Measurements from ENCODE around the gene DSCAM.

The DSCAM gene

DNA sequence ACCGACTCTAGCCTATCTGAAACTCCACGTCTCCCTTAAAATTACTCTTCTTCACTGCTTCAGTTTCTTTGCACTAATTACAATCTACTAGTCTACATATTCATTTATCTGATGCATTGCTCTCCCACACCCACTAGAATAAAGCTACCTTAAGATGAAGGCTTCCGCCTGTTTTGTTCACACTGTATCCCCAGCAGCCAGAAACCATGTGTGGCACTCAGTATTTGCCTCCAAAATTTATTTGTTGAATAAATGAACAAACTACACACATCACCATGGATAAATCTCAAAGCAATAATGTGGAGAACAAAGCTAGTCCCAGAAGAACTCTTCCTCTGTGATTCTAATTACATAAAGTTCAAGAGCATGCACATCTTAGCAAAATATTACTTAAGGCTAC, 95.7 kb downstream of the DSCAM start:
- Histone ChIP-seq H3K79me2 (ENCODE audit: control insufficient read depth, insufficient read depth, low read length) (no peaks in the 10 kb centered on the region), H3K4ac (ENCODE audit: low read depth, low read length) (no peak overlapping the region), H2BK15ac (replicated peaks; ENCODE audit: low read depth) (no peak overlapping the region), H3K27ac (ENCODE audit: low read depth, low read length) (no peak overlapping the region), H3K56ac (ENCODE audit: low read length) (no peak overlapping the region), H3K4me3 (ENCODE audit: low read length) (no peak overlapping the region), H3K9ac (ENCODE audit: low read length) (no peak overlapping the region), H3K36me3 (ENCODE audit: control insufficient read depth, insufficient read depth, low read length) (no peaks in the 10 kb centered on the region), H3K4me1 (ENCODE audit: control insufficient read depth, low read depth, low read length) (peaks cover 2% of the 10 kb centered on the region), H3K27me3 (ENCODE audit: insufficient read depth, low read length, poor library complexity) (no peaks in the 10 kb centered on the region), H2BK5ac (ENCODE audit: low read length) (no peak overlapping the region), H4K5ac (ENCODE audit: low read length) (no peak overlapping the region), H3K23ac (ENCODE audit: low read length) (no peak overlapping the region), H4K8ac (ENCODE audit: low read depth, low read length) (no peak overlapping the region), H2BK120ac (ENCODE audit: low read depth, low read length) (no peak overlapping the region), H3K79me1 (ENCODE audit: low read length) (no peaks in the 10 kb centered on the region), H2AK5ac (ENCODE audit: low read length) (no peak overlapping the region), H3K4me2 (ENCODE audit: low read length) (no peak overlapping the region), H3K18ac (ENCODE audit: low read length) (no peak overlapping the region)
- no peak for DNase-seq
- WGBS (ENCODE audit: extremely low coverage, insufficient coverage, low lambda C conversion rate): no CpG with 5 or more reads among the region's 3 CpGs

DNA sequence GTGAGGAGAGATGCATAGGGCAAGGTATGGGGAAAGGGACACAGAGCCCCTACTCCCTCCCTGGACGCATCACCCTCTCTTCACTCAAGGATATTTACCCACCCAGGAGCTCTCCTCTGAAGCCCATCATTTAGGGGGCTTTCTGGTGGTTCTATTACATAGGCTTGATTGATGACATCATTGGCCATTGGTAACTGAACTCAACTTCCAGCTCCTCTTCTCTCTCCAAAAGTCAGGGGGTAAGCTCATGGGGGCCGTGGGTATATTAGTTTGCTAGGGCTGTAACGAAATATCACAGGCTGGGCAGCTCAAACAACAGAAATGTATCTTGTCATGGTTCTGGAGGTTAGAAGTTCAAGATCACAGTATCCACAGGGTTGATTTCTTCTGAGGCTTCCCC, 110.8 kb downstream of the DSCAM start:
- Histone ChIP-seq H3K56ac (ENCODE audit: low read length) (no peak overlapping the region), H2BK120ac (ENCODE audit: low read depth, low read length) (no peak overlapping the region), H3K9ac (ENCODE audit: low read length) (no peak overlapping the region), H3K79me2 (ENCODE audit: control insufficient read depth, insufficient read depth, low read length) (no peaks in the 10 kb centered on the region), H3K36me3 (ENCODE audit: control insufficient read depth, insufficient read depth, low read length) (no peaks in the 10 kb centered on the region), H3K4ac (ENCODE audit: low read depth, low read length) (no peak overlapping the region), H3K4me2 (ENCODE audit: low read length) (no peak overlapping the region), H3K18ac (ENCODE audit: low read length) (no peak overlapping the region), H3K4me3 (ENCODE audit: low read length) (no peak overlapping the region), H3K27ac (ENCODE audit: low read depth, low read length) (no peak overlapping the region), H3K4me1 (ENCODE audit: control insufficient read depth, low read depth, low read length) (no peaks in the 10 kb centered on the region), H3K27me3 (ENCODE audit: insufficient read depth, low read length, poor library complexity) (no peaks in the 10 kb centered on the region), H2BK5ac (ENCODE audit: low read length) (no peak overlapping the region), H2BK15ac (replicated peaks; ENCODE audit: low read depth) (no peak overlapping the region), H3K23ac (ENCODE audit: low read length) (no peak overlapping the region), H3K79me1 (ENCODE audit: low read length) (no peaks in the 10 kb centered on the region), H2AK5ac (ENCODE audit: low read length) (no peak overlapping the region), H4K8ac (ENCODE audit: low read depth, low read length) (no peak overlapping the region), H4K5ac (ENCODE audit: low read length) (no peak overlapping the region)
- DNase-seq: no peak
- whole genome bisulfite sequencing (ENCODE audit: extremely low coverage, insufficient coverage, low lambda C conversion rate): no CpG with 5 or more reads among the region's 3 CpGs

GRCh38 chr21:40733024-40733397, 113.9 kb downstream of the DSCAM start:
- no peak overlapping the region for H3K9ac ChIP-seq (ENCODE audit: low read length)
- no peaks in the 10 kb centered on the region for H3K79me2 ChIP-seq (ENCODE audit: control insufficient read depth, insufficient read depth, low read length)
- H3K4me2 ChIP-seq (ENCODE audit: low read length): no peak overlapping the region
- no peak overlapping the region for H2BK5ac ChIP-seq (ENCODE audit: low read length)
- H3K27me3 ChIP-seq (ENCODE audit: insufficient read depth, low read length, poor library complexity): no peaks in the 10 kb centered on the region
- H3K18ac ChIP-seq (ENCODE audit: low read length): no peak overlapping the region
- H3K56ac ChIP-seq (ENCODE audit: low read length): no peak overlapping the region
- no peak overlapping the region for H3K4me3 ChIP-seq (ENCODE audit: low read length)
- H4K8ac ChIP-seq (ENCODE audit: low read depth, low read length): no peak overlapping the region
- H3K27ac ChIP-seq (ENCODE audit: low read depth, low read length): no peak overlapping the region
- no peak overlapping the region for H3K4ac ChIP-seq (ENCODE audit: low read depth, low read length)
- no peak overlapping the region for H3K23ac ChIP-seq (ENCODE audit: low read length)
- no peak overlapping the region for H4K5ac ChIP-seq (ENCODE audit: low read length)
- H2BK15ac ChIP-seq (replicated peaks; ENCODE audit: low read depth): no peak overlapping the region
- no CpG with 5 or more reads among the region's 3 CpGs for WGBS (ENCODE audit: extremely low coverage, insufficient coverage, low lambda C conversion rate)
- no peaks in the 10 kb centered on the region for H3K79me1 ChIP-seq (ENCODE audit: low read length)
- H2BK120ac ChIP-seq (ENCODE audit: low read depth, low read length): no peak overlapping the region
- no peak overlapping the region for H2AK5ac ChIP-seq (ENCODE audit: low read length)
- no peak for DNase-seq
- no peaks in the 10 kb centered on the region for H3K4me1 ChIP-seq (ENCODE audit: control insufficient read depth, low read depth, low read length)
- H3K36me3 ChIP-seq (ENCODE audit: control insufficient read depth, insufficient read depth, low read length): no peaks in the 10 kb centered on the region

DNA sequence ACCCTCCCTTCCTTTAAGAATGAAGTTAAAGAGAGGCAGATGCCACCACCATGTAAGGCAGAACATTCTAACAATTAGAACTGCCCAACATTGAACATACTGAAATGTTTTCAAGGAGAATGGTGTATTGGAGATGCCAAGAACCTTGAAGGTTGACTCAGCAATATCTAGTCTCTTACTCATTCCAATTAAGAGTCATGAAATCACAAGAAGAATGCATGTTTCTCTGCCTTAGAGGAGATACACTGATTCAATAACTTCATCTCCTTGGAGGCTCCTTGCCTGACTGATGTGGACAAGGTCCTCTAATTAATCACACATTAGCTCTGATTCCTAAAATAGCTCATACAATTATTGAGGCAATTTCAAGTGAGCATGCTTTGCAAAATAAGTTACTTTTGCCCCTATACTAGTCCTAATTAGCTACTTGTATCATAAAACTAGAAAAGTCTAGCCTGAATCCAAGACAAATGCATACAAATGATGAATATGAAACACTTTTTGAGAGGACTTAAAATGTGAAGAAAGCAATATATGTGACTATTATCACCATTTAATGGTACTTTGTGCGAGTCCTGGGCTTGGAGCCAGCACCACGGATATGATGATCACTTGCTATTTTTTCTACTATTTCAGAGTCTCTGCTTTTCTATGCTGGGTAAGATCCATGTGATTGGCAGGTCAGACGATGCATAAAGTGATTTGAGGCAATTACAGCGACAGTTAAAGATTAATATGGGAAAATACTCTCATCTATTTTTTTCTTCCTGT, 114.5 kb downstream of the DSCAM start:
- H3K9ac ChIP-seq (ENCODE audit: low read length): no peak overlapping the region
- no peak overlapping the region for H2BK15ac ChIP-seq (replicated peaks; ENCODE audit: low read depth)
- H2AK5ac ChIP-seq (ENCODE audit: low read length): no peak overlapping the region
- DNase-seq: no peak
- H3K27me3 ChIP-seq (ENCODE audit: insufficient read depth, low read length, poor library complexity): no peaks in the 10 kb centered on the region
- H3K4me2 ChIP-seq (ENCODE audit: low read length): no peak overlapping the region
- H3K23ac ChIP-seq (ENCODE audit: low read length): no peak overlapping the region
- no peak overlapping the region for H2BK120ac ChIP-seq (ENCODE audit: low read depth, low read length)
- H3K36me3 ChIP-seq (ENCODE audit: control insufficient read depth, insufficient read depth, low read length): no peaks in the 10 kb centered on the region
- H4K8ac ChIP-seq (ENCODE audit: low read depth, low read length): no peak overlapping the region
- H3K56ac ChIP-seq (ENCODE audit: low read length): no peak overlapping the region
- H3K79me2 ChIP-seq (ENCODE audit: control insufficient read depth, insufficient read depth, low read length): no peaks in the 10 kb centered on the region
- H3K27ac ChIP-seq (ENCODE audit: low read depth, low read length): no peak overlapping the region
- H3K4me1 ChIP-seq (ENCODE audit: control insufficient read depth, low read depth, low read length): no peaks in the 10 kb centered on the region
- no peak overlapping the region for H3K4ac ChIP-seq (ENCODE audit: low read depth, low read length)
- H2BK5ac ChIP-seq (ENCODE audit: low read length): no peak overlapping the region
- no peak overlapping the region for H3K4me3 ChIP-seq (ENCODE audit: low read length)
- no peak overlapping the region for H4K5ac ChIP-seq (ENCODE audit: low read length)
- WGBS (ENCODE audit: extremely low coverage, insufficient coverage, low lambda C conversion rate): no CpG with 5 or more reads among the region's 4 CpGs
- no peaks in the 10 kb centered on the region for H3K79me1 ChIP-seq (ENCODE audit: low read length)
- no peak overlapping the region for H3K18ac ChIP-seq (ENCODE audit: low read length)

- no peak overlapping the region for H2BK120ac ChIP-seq (ENCODE audit: low read depth, low read length)
- H2BK5ac ChIP-seq (ENCODE audit: low read length): no peak overlapping the region
- H2BK15ac ChIP-seq (replicated peaks; ENCODE audit: low read depth): no peak overlapping the region
- H3K18ac ChIP-seq (ENCODE audit: low read length): no peak overlapping the region
- no peak overlapping the region for H3K23ac ChIP-seq (ENCODE audit: low read length)
- no peak for DNase-seq
- H3K56ac ChIP-seq (ENCODE audit: low read length): no peak overlapping the region
- no peak overlapping the region for H3K4me2 ChIP-seq (ENCODE audit: low read length)
- no peak overlapping the region for H2AK5ac ChIP-seq (ENCODE audit: low read length)
- H3K27ac ChIP-seq (ENCODE audit: low read depth, low read length): no peak overlapping the region
- H4K5ac ChIP-seq (ENCODE audit: low read length): no peak overlapping the region
- no peak overlapping the region for H3K4me3 ChIP-seq (ENCODE audit: low read length)
- no peaks in the 10 kb centered on the region for H3K27me3 ChIP-seq (ENCODE audit: insufficient read depth, low read length, poor library complexity)
- no peaks in the 10 kb centered on the region for H3K79me2 ChIP-seq (ENCODE audit: control insufficient read depth, insufficient read depth, low read length)
- H3K9ac ChIP-seq (ENCODE audit: low read length): no peak overlapping the region
- H3K4ac ChIP-seq (ENCODE audit: low read depth, low read length): no peak overlapping the region
- no peaks in the 10 kb centered on the region for H3K79me1 ChIP-seq (ENCODE audit: low read length)
- no peak overlapping the region for H4K8ac ChIP-seq (ENCODE audit: low read depth, low read length)
- H3K36me3 ChIP-seq (ENCODE audit: control insufficient read depth, insufficient read depth, low read length): no peaks in the 10 kb centered on the region
- no CpG with 5 or more reads among the region's 1 CpG for WGBS (ENCODE audit: extremely low coverage, insufficient coverage, low lambda C conversion rate)
- no peaks in the 10 kb centered on the region for H3K4me1 ChIP-seq (ENCODE audit: control insufficient read depth, low read depth, low read length)
These were observed 115.8 kb downstream of the DSCAM start for GRCh38 chr21:40731206-40731605.

- WGBS (ENCODE audit: extremely low coverage, insufficient coverage, low lambda C conversion rate): no CpG with 5 or more reads among the region's 7 CpGs
- no peak for DNase-seq
- H3K9ac ChIP-seq (ENCODE audit: low read length): no peak overlapping the region
- no peaks in the 10 kb centered on the region for H3K27me3 ChIP-seq (ENCODE audit: insufficient read depth, low read length, poor library complexity)
- H2BK120ac ChIP-seq (ENCODE audit: low read depth, low read length): no peak overlapping the region
- no peak overlapping the region for H3K4me3 ChIP-seq (ENCODE audit: low read length)
- H3K23ac ChIP-seq (ENCODE audit: low read length): no peak overlapping the region
- H3K36me3 ChIP-seq (ENCODE audit: control insufficient read depth, insufficient read depth, low read length): no peaks in the 10 kb centered on the region
- H2AK5ac ChIP-seq (ENCODE audit: low read length): no peak overlapping the region
- no peak overlapping the region for H3K4ac ChIP-seq (ENCODE audit: low read depth, low read length)
- H3K18ac ChIP-seq (ENCODE audit: low read length): no peak overlapping the region
- H3K27ac ChIP-seq (ENCODE audit: low read depth, low read length): no peak overlapping the region
- no peak overlapping the region for H2BK15ac ChIP-seq (replicated peaks; ENCODE audit: low read depth)
- no peaks in the 10 kb centered on the region for H3K79me1 ChIP-seq (ENCODE audit: low read length)
- H3K56ac ChIP-seq (ENCODE audit: low read length): no peak overlapping the region
- H3K4me2 ChIP-seq (ENCODE audit: low read length): no peak overlapping the region
- no peaks in the 10 kb centered on the region for H3K79me2 ChIP-seq (ENCODE audit: control insufficient read depth, insufficient read depth, low read length)
- H3K4me1 ChIP-seq (ENCODE audit: control insufficient read depth, low read depth, low read length): no peaks in the 10 kb centered on the region
- H4K8ac ChIP-seq (ENCODE audit: low read depth, low read length): no peak overlapping the region
- no peak overlapping the region for H4K5ac ChIP-seq (ENCODE audit: low read length)
- H2BK5ac ChIP-seq (ENCODE audit: low read length): no peak overlapping the region
These were observed 116.5 kb downstream of the DSCAM start for GRCh38 chr21:40730426-40730800.
